Stimulated activated CD4-positive, alpha-beta T cell treated with anti-CD3 and anti-CD28 coated beads, Interleukin-1b, Interleukin-23, amount 100 ng/mL, for 1 hour (primary cell): ENCODE measurements around the gene RNF182.
"Not testable (repeated sequence)": the region's sequence is repeated elsewhere in the genome, so short reads cannot be mapped to it uniquely, and the experiment has no call there.

ENCODE experiments used
- DNase-seq, 2 donors: peaks; one replicate each; pipeline ENCODE4 v3.0.0-alpha.2; 2020; ENCODE audit warnings: low read depth in 2 of 2

Gene RNF182, protein sequence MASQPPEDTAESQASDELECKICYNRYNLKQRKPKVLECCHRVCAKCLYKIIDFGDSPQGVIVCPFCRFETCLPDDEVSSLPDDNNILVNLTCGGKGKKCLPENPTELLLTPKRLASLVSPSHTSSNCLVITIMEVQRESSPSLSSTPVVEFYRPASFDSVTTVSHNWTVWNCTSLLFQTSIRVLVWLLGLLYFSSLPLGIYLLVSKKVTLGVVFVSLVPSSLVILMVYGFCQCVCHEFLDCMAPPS

DNA sequence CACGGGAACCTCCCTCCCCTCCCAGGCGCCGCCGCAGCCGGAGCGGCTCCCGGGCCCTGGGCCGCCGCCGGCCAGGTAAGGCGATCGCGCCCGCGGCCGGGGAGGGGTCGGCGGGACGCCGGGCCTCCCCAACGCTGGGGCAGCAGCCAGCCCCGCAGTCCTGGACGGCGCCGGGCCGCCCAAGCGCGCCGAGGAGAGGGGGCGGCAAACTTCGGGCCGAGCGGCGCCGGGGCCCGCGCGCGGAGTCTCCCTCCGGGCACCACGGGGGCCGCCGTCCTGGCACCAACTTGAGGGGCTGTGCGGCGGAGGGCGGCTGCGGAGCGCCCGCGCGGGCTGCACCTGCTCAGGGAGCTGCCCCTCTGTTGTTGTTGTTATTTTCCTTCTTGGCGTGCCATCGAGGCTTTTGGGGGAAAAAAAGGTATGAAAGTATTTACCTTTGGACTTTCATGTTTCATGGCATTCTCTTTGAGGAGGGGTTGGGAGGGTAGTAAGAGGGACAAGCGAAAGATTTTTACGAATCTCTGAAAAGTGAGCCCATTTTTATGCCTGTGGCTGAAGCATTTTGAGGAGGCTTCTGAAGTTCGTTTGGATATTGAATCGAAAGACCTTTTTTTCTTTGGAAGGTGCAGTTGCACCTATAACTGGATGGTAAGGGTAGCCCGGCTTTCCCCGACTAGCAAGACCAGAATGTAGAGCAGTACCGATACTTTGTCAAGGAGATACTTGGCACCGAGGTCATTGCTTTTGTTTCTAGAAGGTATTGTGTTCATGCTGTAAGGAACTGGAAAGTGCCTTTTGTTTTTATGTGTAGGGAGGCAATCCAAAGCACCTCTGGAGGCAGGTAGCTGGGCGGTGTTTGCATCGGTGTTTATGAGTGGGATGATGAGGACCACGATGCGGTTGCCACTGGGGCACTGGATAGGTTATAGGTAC is at the start of gene RNF182:
RNF182 (plus strand) TSS at position 4 of the 933 bp plus-strand sequence. CDS start 52,168 bp downstream, outside the sequence.
- DNase-seq = no peak

DNA sequence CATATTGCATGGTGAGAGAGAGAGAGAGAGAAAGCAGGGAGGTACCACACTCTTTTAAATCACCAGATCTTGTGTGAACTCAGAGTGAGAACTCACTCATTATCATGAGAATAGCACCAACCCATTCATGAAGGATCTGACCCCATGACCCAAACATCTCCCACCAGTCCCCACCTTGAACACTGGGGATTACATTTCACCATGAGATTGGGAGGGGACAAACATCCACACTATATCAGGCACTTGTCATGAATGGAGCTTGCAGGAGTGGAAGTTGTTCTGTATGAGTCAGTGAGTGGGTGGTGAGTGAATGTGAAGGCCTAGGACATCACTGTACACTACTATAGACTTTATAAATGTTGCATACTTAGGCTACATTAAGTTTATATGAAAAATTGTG is 47.7 kb upstream of the RNF182 start:
- DNase-seq = no peak

DNA sequence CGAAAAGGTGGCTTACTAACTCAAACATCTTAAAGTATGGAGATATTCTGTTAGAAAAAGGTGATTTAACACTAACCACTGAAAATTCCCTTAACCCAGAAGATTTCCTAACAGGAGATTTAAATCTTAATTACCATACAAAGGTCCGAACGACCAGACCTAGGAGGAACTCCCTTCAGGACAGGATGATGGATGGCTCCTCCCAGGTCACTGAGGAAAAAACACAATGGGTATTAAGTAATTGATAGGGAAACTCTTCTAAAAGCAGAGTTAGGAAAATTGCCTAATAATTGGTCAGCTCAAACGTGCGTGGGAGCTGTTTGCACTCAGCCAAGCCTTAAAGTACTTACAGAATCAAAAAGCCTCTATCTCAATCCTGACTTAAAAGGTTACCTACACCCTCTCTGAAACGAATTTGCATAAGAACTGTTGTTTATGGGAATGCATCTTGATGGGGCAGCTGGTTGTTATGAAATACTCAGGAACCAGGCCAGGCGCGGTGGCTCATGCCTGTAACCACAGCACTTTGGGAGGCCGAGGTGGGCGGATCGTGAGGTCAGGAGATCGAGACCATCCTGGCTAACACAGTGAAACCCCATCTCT is 44.6 kb upstream of the RNF182 start:
- not testable (repeated sequence) for DNase-seq

DNA sequence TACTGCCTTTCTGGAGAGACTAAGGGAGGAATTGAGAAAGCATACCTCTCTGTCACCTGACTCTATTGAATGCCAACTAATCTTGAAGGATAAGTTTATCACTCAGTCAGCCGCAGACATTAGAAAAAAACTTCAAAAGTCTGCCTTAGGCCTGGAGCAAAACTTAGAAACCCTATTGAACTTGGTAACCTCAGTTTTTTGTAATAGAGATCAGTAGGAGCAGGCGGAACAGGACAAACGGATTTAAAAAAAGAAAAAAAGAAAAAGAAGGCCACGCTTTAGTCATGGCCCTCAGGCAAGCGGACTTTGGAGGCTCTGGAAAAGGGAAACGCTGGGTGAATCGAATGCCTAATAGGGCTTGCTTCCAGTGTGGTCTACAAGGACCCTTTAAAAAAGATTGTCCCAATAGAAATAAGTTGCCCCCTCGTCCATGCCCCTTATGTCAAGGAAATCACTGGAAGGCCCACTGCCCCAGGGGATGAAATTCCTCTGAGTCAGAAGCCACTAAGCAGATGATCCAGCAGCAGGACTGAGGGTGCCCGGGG is 43.1 kb upstream of the RNF182 start:
- no peak for DNase-seq

DNA sequence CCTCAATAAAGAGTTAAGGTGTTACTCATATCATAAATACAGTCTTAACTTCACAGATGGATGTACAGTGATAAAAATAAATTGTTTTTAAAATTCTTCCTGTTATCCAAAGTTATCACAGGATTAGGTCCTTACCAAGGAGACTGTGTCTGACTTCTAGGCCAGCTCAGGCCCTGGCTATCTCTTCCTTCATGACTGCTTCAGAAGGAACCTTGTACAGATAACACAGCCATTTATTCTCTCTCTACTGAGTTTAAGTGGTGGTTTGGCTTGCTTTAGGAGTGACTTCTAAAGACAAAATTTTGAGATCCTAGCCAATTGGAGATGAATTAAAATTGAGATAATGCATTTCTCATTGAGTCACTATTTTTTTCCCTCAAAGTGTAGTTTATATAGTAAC is 40.8 kb upstream of the RNF182 start:
- no peak for DNase-seq

DNA sequence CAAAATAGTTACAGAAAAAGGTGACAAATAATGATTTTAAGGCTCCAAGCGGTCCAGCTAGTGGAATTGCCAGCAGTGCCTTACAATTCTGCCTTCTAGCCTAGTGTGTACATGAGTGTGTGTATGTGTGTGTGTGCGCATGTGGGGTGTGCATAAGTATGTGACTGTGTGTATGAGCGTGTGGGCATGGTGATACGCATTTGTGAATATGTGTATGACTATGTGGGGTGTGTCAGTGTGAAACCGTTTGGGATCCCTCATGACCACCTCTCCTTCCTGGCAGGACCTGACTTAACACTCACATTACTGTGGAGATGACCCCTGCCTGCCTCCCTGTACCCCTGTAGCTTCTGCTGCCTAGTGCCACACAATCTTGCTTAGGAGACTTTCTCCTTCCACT is 40.4 kb upstream of the RNF182 start:
- no peak for DNase-seq

DNA sequence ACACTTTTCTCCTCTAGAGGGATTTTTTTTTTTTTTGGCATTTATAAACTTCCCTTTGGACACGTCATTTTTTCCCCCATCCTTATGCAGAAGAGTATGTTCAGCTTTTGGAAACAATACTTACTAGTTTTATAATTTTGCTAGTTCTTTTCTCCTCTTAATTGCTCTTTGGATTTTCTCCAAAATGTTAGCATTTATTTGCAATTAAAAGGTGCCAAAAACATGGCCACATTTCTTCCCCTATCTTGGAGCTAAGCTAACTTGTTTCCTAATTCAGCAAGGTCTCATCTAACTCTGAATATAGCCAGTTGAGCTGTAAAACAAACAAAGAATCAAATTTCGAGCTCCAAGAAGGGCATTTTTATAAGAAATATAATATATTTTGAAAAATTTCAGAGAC is 39.2 kb upstream of the RNF182 start:
- DNase-seq = no peak

DNA sequence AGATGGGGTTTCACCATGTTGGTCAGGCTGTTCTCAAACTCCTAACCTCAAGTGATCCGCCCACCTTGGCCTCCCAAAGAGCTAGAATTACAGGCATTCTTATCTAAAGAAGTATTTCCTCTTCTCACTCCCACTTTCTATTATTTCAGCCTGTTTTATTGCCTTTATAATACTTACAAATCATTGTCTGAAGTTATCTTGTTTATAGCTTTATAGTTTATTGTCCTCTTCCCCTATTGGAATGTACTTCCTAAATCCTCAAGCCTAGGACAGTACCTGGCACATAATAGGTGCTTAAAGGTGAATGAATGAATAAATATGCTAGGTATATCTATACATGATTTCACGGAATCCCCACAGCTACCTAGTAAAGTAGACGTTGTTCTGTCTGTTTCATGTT is 37.8 kb upstream of the RNF182 start:
- DNase-seq = no peak

DNA sequence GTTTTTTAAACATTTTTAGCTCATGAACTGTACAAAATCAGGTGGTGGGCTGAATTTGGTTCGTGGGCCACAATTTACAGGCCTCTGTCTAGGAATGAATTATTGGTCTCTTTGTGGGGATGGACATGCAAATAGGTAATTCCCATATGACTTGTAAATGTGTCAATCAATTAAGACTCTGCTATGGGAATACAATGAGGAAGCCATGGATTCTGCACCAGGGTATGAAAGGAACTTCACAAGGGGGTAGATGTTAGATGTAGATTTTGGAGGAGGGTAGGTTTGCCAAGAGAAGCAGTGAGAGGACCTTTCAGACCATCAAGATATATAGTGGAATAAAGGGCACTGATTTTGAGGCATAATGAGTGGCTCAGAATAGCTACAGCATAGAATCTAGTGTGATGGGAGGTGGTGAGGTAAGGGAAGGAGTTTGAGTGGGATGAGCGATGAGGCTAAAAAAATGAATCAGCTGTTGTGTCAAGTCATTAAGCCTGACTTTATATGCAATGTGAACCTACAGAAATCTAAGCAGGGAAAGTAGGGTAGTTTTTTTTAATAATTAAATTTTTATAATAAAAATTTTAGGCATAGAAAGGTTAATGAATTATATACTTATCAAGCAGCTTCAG is 32.6 kb upstream of the RNF182 start:
- DNase-seq = no peak

DNA sequence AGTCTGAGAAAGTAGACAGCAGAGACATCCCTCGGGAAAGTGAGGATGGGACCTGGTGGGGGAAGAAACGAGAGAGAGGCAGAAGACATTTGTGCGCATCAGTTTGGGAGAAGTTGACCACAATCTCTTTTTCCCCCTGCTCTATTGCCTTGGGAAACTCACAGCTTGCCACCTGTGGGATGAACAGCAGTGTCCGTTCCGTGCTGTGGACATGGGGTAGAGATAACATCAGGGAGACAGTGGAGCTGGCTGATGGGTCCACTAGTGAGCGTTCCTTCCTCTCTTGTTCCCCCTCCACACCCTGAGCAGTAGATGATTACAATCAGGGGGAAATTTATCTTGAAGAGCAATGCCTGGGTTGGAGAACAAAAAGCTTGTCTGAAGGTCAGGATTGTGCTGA is 21.8 kb upstream of the RNF182 start:
- no peak for DNase-seq

DNA sequence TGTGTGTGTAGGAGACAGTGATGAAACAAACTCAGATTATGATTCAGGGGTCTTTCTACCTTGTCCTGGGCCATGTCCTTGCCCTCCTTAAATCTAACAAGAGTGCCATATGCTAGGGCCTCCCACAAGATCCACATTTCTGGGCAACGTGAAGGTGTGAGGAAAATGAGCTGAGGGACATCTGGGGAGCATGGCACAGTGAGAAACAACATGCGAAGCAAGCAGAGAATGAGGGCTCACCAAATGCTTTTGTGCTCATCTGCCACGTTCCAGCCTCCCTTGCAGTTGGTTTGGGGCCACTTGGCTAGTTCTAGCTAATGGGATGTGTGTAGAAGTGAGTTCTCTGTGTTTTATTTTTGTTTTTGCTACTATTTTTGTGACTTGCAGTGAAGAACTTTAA is 21.4 kb upstream of the RNF182 start:
- no peak for DNase-seq

DNA sequence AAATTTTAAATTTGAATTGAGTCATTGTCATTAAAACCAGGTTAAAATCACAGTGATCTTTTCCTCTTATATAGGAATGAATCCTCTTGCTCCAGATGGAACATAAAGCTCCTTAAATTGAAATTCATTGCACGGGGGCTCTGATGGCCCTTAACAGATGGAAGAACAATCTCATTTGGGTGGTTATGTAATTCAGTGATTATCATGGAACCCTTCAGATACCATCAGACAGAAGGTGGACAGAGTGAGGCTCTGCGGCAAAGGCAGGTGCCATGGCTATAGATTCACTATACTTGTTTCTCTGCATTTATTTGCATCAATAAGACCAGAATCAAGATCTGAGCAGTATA is 17.8 kb upstream of the RNF182 start:
- no peak for DNase-seq

DNA sequence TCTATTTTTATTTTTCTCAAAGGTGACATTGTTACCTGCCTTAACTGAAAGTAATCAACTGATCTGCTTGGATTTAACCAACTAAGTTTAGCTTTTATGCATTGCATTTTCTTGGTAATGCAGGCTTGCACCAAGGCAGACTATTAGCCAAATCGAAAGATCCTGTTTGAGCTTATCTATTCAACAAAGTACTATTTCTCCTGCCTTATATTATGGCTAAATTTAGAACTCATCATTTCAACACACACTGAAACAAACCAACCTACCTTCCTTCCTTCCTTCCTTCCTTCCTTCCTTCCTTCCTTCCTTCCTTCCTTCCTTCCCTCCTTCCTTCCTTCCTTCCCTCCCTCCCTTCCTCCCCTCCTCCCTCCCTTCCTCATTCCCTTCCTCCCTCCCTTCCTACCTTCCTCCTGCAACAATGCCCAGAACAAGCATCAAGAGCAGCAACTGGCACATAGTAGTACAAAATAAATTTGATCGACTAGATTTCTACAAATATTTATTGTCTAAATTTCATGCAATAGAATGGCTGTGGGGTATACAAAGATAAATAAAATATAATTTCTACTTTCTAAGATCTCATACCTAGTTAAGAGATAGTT is 17.0 kb upstream of the RNF182 start:
- no peak for DNase-seq

DNA sequence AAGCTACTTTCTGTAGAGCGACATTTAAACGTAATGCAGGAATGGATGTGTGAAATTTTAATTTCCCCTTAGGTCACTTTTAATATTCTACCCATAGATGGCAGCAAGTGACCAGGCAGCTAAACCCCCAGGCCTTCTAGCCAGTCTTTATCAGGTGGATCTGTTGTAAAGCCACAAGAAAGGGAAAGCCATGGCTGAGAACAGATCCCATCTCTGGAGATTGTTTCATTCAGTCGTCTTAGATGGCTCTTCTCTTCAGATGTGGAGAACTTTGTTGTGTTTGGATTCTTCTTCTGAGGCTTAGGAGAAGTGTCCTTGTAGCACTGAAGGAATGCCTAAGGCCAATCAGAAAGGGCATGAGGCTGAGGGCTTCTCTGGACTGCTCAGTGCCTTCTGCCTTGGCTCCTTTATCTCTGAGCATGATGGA is 15.8 kb upstream of the RNF182 start:
- DNase-seq = no peak

DNA sequence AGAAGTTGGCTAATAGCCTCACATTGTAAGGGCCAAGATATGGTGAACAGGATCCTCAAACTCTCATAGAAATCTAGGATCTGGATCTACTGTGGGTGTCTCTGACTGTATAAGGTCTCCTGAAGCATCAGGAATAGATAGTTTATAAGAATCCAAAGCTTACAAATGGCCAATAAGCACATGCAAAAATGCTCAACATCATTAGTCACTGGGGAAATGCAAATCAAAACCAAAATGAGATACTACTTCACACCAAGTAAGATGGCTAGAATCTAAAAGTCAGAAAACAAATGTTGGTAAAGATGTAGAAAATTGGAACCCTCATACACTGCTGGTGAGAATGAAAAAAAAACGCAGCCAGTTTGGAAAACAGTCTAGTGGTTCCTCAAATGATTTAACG is 14.3 kb upstream of the RNF182 start:
- no peak for DNase-seq

DNA sequence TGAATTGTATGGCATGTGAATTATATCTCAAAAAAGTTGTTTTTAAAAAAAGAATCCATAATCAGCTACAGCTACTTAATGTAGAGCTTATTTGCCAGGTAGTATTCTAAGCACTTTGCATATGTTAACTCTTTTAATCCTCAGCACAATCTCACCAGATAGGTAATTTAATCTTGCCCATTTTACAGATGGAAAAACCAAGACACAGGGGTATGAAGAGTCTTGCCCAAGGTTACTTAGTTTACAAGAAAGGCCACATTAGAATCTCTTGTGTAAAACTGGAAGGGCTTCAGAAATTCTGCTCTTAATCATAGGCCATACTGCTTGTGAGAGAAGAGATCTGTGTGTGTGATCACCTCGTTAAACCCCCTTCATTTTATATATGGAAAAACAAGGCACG is 13.4 kb upstream of the RNF182 start:
- no peak for DNase-seq

DNA sequence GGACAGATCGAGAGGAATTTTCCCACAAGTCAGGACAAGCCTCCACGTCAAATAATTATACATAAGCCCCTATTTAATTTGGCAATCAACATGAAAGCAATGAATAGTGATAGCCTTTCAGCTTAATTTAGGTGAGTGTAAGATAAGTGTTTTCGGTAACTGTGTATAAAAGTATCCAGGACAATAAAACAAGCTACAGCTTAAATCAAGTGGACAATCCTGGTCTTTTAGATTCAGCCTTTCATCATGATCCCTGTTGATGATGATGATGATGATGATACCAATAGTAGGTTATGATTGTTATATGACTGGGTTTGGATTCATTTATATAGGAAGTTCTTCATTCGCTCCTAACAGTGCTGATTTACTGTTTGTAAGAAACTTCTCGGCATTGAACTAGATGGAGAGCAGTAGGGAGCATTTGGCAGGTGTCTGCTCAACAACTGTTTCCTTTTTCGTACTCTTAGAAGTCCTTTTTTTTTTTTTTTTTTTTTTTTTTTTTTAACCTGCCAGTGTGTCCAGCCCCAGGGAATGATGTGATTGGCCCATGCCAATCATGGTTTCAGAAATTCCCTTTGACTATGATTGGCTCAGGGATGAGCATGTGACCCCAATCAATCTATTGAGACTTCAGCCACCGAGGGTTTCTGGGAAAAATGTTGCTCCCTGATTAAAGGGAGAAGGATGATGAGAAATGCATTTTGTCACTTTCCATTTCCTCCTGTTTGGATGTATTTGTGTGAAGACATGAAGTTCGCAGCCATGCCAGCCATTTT is 11.3 kb upstream of the RNF182 start:
- no peak for DNase-seq

DNA sequence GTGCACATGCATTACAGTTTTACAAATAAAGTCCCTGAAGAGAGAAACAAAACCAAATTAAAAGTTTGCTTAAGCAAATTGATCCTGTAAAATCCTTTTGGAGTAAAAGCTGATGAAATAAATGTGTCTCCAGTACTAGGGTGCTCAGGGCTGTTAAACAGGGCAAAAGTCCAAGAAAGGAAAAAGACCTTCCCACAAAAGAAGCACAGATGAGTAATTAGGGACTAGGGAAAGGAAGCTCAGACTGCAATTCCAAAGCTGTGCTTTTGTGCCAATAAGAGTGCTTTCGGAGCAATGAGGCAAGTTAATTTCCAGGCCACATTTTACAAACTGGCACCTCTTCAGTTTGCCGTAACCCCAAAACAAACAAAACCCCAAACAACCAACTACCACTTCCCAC is 10.4 kb upstream of the RNF182 start:
- DNase-seq = no peak

DNA sequence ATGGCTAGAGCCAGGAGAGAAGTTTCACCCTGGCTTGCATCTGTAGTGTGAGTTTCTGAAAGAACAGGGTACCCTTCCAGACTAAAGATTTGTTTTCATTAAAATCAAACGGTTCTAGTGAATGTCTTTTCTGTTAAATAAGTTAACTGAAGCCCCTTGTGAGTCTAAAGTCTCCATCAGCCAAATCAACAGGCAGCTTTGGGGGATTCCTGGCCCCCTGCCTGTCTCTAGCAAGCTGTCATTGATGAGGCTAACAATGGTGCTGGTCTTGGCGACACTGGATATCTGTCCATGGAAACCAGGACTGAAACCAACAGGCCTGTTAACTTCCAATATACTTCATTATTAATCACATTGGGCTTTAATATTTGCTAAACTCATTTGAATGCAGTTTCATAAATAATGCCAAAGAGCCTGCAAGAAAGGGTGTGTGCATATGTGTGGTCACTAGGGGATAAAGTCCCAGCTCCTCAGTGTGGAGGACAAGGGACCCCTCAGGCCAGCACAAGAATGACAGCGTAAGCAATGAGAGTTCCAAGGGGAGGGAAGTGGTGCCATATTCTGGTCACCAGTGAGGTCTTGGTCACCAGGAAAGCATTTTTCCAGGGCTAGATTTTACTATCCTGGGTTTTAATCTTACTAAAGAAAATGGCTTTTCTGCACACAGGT is 9.1 kb upstream of the RNF182 start:
- no peak for DNase-seq

DNA sequence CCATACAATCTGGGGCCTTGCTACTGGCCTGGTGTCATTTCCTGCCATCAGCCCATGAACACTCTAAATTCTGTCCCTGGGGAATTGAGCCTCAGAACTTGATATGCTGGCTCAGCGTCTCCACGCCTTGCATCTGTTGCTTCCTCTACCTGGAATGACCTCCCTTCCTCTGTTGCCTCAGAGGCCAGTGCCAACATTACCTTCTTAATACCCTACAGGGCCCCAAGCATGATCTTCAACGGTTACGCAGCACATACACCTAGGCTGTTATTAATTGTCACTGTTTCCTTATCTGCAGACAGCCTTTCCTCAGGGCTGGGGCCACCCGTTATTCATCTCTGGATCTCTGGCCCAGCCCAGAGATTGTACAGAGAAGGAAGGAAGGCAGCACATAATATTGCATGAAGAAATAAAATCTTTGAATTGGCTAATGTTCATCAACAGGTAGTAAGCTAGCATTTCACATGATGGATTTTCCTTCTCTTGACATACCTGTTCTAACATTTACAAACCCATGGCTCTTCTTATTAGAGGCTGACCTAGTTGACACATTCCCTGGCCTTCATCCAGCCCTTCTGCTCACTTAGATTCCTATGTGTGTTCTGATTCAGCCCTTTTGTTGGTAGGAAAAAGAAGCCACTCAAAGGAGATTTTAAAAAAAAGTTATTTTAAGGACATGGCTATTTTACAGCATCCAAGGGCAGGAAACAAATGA is 8.4 kb upstream of the RNF182 start:
- DNase-seq = no peak
